GM04503 (cell line): ENCODE data around the gene IFT122.
"Not testable (repeated sequence)": the region's sequence is repeated elsewhere in the genome, so short reads cannot be mapped to it uniquely, and the experiment has no call there.

ENCODE experiments used
- DNase-seq: peaks from one replicate; pipeline ENCODE4 v3.0.0-alpha.2; 2012; ENCODE audit warnings: low read depth

IFT122 gene

GRCh38 chr3:129473067-129473768 lies 33.2 kb downstream of the IFT122 start:
- no peak for DNase-seq

- DNase-seq, result no peak
Measured at GRCh38 chr3:129473769-129474152, 33.7 kb downstream of the IFT122 start.

- no peak for DNase-seq
Measured at GRCh38 chr3:129474984-129475804, 35.2 kb downstream of the IFT122 start.

- no peak for DNase-seq
Measured at GRCh38 chr3:129475863-129476262, 35.8 kb downstream of the IFT122 start.

- no peak for DNase-seq
Measured at GRCh38 chr3:129476586-129476985, 36.6 kb downstream of the IFT122 start.

DNA sequence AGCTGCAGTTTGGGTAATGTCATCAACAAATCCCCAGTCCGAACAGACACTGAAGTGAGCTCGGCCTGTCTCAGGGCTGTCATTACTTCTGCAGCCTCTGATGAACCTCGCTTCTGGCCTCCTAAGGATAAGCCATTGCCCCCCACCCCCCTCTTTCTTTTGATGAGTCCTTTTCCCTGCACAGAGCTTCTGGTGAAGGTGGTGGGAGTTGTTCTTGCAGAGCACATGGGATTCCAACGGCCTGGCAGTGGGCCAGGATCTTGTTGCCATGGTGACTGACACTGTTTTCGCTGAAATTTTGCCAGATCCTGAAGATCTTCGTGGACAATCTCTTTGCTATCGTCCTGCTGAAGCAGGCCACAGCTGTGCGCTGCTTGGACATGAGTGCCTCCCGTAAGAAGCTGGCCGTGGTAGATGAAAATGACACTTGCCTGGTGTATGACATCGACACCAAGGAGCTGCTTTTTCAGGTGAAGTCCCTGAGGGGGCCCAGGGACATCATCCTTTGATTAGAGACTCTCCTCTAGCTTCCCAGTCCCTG lies 41.3 kb downstream of the IFT122 start:
- DNase-seq, result not testable (repeated sequence)

- peak; percentile 36 for DNase-seq
Measured at GRCh38 chr3:129481766-129482332, 41.8 kb downstream of the IFT122 start.

DNA sequence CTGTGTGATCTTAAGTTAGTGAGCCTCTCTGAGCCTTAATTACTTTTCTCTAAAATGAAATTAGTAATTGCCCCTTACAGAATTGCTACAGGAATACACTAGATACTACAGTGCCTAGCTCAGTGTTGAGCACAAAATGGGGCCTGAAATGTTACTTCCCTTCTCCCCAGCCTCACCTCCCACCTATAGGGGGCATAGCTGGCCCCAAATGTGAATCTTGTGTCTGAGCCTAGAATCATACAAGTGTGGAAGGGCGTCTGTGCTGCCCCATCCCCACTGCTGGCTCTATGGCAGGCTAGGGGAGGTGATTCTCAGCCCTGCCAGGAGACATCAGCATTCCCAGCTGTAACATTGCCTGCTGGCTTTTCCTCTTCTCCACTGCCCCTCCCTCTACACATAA lies 42.7 kb downstream of the IFT122 start:
- no peak for DNase-seq

DNA sequence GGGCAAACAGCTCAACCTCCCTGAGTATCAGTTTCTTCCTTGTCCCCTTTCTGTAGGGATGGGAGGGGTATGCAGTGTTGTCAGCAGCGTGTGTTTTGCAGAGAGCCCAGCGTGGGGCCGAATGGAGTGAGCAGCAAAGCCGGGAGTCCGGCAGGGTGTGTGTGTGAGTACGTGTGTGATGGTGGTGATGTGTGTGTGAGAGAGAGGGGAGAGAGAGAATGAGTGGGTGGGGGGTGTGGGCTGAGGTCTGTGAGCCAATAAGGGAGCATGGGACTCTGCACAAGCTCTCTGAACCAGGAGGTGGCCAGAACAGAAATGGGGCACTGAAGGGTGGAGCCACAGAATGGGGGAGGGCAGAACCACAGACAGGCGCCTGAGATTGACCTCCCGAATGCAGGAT lies 43.8 kb downstream of the IFT122 start:
- DNase-seq, result no peak

DNA sequence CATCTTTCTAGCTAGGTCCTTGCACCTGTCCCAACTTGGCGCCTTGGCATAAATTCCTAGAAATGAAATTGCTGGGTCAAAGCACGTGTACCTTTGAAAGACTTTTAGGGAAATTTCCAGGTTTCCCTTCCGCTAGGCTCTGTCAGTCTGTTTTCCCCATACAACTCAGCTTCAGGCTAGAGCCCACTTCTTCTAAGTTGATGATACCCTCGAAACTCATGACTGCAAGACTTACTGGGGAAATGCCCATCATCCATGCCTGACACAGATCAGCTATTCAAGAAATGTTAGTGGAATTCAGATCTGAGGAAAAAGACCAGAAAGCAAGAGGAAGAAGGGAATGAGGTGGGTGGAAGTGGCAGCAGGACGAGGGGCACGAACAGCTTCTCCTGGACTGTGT lies 45.1 kb downstream of the IFT122 start:
- not testable (repeated sequence) for DNase-seq

DNA sequence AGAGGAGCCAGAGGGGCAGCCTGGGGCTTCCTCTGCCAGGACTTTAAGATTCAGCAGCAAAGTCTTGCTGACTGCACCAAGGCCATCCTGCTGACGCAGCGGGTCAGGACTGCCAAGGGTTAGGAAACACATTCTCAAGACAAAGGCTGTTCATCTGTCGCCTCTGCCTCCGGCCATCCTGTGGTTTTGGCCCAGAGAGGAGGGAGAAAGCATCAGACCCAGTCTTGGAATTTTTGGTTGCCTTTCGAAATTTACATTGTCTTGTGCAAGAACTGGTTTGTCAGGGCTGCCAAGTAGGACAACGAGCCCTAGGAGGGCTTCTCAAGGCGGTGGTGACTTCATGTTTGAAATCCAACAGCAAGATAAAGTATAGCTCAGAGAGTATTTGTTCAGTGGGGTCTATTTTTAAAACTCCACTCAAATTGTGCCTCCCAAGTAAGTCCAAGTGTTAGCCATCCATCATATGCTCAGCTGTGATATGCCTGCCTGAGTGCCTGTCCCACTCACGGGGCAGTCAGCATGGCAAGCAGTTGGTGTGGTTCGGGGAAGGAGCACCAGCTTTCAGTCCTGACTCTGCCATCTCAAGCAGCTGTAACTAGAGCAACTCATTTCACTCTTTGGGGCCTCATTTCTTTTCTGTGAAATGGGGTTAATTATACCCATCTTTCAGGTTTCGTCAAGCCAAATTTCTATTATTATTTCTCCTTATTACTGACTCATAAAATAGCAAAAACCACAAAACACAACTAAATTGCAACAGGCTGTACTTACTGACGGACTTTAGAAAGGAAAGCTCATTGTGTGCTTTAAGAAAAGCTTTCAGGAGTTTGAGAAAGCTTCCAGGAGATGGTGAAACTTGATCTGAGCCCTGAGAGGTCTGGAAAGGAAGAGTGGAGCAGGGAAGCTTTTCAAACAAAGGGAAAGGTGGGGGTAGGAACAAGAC lies 46.0 kb downstream of the IFT122 start:
- peak; percentile 99 for DNase-seq

- no peak for DNase-seq
Measured at GRCh38 chr3:129486664-129487035, 46.6 kb downstream of the IFT122 start.

DNA sequence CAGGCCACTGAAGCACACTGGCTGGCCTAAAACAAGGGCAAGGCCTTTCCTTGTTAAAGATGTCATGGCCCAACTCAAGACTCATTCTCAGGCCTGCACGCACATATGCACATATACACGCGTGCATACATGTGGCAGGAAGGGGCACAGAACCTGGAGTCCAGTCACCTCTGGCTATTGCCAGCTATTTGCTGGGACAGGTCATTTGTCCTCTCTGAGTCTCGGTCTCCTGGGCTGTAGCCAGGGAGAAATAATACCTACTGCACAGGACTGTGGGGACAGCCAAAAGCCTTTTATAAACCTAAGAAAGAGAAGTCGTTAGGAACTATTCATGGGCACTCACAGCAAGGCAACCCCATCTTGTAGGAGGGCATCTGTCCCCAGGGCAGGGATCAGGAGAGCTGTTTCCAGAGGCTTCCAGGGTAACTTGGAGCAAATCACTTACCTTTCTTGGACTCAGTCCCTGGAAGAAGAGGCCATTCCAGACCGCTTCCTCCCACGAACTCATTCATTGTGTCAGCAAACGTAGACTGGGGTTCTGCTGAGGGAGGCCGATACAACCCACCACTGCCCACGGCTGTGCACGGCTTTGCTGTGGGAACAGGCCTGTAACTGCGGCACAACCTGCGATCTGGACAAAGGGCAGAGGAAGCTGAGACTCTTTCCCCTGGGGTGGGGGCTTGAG lies 47.3 kb downstream of the IFT122 start:
- no peak for DNase-seq

DNA sequence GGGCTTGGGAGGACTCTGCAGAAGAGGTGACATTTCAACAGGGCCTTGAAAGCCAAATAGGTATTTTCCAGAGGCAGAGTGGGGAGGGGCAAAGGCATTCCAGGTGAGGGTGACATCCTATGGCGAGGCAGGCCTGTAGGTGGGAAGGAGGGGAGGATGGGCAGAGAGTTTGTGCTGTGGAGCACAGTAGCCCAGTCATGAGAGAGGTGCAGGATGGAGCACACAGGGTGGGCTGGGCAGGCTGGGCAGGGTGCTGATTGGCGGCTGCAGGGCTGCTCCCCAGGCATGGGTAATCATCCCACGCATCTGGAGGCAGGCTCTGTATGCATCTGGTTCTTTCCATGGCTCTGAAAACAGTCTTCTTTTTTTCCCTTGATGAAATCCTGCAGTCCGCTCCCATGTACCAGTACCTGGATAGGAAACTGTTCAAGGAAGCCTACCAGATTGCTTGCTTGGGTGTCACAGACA lies 47.9 kb downstream of the IFT122 start:
- DNase-seq, result not testable (repeated sequence)

DNA sequence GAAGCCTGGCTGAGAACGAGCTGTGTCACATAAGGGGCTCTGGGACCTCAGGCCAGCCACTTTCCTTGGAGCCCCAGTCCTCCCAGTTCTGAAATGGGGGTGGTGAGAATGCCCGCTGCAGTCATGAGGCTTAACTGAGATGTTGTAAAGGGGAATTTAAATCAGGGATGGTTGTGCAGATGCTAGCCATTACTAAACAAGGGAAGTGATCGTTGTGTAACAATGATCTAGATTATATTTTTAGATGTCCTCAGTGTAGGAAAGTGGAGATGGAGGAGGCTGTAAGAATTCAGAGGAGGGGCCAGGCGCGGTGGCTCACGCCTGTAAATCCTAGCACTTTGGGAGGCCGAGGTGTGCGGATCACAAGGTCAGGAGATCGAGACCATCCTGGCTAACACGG lies 49.2 kb downstream of the IFT122 start:
- DNase-seq, result not testable (repeated sequence)

- DNase-seq, result peak; percentile 75
Measured at GRCh38 chr3:129490273-129490675, 50.2 kb downstream of the IFT122 start.

GRCh38 chr3:129491077-129491476 lies 51.1 kb downstream of the IFT122 start:
- not testable (repeated sequence) for DNase-seq

- DNase-seq, result peak; percentile 57
Measured at GRCh38 chr3:129491794-129492193, 51.8 kb downstream of the IFT122 start.

DNA sequence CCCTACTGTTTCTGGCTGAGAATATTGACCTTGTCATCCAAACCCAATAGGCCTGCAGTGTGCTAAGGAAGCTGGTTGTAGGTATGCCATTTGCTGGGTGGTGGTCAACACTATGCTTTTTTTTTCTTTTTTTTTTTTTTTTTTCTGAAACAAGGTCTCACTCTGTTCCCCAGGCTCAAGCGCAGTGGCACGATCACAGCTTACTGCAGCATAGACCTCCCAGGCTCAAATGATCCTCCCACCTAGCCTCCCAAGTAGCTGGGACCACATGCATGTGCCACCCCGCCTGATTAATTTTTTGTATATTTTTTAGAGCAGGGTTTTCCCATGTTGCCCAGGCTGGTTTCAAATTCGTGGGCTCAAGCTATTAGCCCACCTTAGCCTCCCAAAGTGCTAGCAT lies 52.7 kb downstream of the IFT122 start:
- no peak for DNase-seq

DNA sequence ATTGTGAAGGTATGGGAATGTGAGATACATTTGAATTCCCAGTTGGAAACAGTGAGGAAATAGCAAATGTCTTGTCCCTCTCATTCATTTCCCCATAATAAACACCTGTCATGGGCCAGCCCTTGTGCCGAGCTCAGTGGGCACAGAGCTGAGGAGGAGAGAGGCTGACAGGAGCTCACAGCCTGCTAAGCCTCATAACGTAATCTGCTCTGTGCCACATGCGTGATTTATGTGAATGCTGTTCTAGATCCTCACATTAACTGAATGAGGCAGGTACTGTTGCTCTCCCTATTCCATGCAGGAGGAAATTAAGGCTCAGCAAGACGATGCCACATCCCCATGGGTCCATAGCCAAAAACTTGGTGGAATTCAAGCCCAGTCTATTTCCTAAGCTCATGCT lies 53.2 kb downstream of the IFT122 start:
- DNase-seq, result no peak

- not testable (repeated sequence) for DNase-seq
Measured at GRCh38 chr3:129494499-129494898, 54.5 kb downstream of the IFT122 start.
